GM19467 (cell line): Measurements from ENCODE around the gene IL1RAPL1.
A peak's percentile ranks its signal among the peaks of the same experiment; 100 is the strongest.
"Not testable (repeated sequence)": the region's sequence is repeated elsewhere in the genome, so short reads cannot be mapped to it uniquely, and the experiment has no call there.

Source experiments
- ATAC-seq: cut with Tn5 transposase; IDR thresholded peaks from one replicate; pipeline ENCODE4 v1.9.1; 2021; ENCODE audit warnings: mild to moderate bottlenecking, moderate library complexity; ENCODE audit not compliant: unreplicated experiment

IL1RAPL1 gene

DNA sequence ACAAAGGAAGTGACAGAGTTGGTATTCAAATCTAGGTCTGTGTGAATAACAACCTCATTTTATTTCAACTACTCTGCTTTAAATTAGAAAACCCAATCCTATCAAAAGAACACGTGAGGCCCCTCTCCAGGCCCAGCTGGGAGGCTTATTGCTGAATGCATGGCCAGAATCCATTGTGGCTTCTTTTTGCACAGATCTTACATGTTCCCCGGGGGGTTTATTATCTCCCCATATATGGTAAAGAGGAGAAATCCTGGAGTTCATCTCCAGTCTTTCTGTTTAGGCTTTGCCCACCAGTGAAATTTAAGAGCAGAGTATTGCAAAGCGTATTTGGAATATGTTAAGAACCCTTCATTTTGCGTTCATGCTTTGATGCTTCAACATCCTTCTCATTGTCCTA lies 655.6 kb downstream of the IL1RAPL1 start:
- ATAC-seq: no peak

DNA sequence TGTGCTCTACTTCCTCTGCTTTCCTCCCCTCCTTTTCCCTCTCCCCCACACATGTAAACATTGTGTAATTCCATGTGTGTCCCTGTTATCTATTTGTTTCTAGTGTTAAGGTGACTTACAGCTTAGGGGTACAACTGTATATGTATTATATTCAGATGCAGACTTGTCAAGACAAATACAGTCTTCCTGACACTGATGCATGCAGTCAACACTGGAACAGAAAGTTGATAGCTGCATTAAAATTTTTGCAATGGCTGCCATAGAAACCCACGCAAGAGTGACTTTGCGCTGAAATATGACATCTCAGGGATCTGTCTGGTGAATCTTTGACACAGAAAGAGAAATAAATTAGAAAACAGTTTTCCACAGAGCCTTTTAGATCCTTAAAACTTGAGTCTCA lies 656.7 kb downstream of the IL1RAPL1 start:
- no peak for ATAC-seq

GRCh38 chrX:29254515-29254914 lies 667.3 kb downstream of the IL1RAPL1 start:
- ATAC-seq: no peak

GRCh38 chrX:29257521-29257920 lies 670.3 kb downstream of the IL1RAPL1 start:
- ATAC-seq: no peak

- ATAC-seq: no peak
Observed at GRCh38 chrX:29269390-29269789, 682.1 kb downstream of the IL1RAPL1 start.

GRCh38 chrX:29274517-29274916 lies 687.3 kb downstream of the IL1RAPL1 start:
- ATAC-seq: no peak

DNA sequence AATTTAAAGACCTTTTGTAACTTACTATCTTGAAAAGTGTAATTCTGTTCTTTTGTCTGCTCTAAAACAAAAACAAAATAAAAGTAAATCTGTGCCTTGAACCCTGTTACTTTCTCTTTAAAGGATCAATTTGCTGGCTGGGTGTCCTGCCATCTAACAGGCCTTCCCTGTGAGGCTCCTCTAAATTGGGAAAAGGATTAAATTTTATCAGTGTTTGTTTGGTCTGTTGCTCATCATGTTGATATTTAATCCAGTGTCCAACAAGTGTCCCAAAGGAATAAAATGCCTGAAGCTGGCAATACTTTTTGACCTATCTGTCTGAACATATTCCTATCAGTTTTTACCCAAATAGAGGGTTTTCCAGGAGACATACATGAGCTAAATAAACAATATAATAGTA lies 688.7 kb downstream of the IL1RAPL1 start:
- no peak for ATAC-seq

GRCh38 chrX:29281078-29281742 lies 694.0 kb downstream of the IL1RAPL1 start:
- no peak for ATAC-seq

GRCh38 chrX:29285664-29286063 lies 698.4 kb downstream of the IL1RAPL1 start:
- no peak for ATAC-seq

- ATAC-seq: no peak
Observed at GRCh38 chrX:29295987-29296680, 708.9 kb downstream of the IL1RAPL1 start.

- no peak for ATAC-seq
Observed at GRCh38 chrX:29297171-29297800, 710.0 kb downstream of the IL1RAPL1 start.

GRCh38 chrX:29299684-29300083 lies 712.4 kb downstream of the IL1RAPL1 start:
- ATAC-seq: no peak

GRCh38 chrX:29308726-29309125 lies 721.5 kb downstream of the IL1RAPL1 start:
- ATAC-seq: no peak

- no peak for ATAC-seq
Observed at GRCh38 chrX:29315931-29316330, 728.7 kb downstream of the IL1RAPL1 start.

DNA sequence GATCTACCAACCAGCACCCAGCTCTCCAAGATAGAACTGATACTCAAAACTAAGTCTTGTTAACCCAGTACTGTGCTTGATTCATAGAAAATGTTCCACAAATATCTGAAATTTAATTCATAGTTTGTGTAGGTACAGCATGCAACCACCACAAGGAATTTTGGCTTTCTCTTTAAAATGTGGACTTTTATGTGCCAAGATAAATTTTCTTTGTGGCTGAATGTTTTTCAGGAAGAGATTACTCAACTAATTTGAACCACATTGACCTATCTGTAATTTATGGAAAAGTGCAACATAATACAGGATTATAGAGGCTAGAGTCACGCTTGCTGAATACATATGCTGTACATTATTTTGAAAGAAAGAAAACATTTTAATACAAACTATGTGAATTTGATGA lies 730.8 kb downstream of the IL1RAPL1 start:
- ATAC-seq: no peak

DNA sequence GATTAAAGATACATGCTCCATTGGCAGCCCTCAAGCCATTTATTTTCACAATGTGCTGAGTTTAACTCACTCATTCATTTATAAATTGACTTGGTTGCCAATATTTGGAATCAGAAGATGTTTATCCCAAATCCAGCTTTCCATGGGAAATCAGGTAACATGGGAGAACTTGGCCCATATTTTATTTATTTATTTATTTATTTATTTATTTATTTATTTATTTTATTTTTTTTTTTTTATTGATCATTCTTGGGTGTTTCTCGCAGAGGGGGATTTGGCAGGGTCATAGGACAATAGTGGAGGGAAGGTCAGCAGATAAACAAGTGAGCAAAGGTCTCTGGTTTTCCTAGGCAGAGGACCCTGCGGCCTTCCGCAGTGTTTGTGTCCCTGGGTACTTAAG lies 745.2 kb downstream of the IL1RAPL1 start:
- not testable (repeated sequence) for ATAC-seq

DNA sequence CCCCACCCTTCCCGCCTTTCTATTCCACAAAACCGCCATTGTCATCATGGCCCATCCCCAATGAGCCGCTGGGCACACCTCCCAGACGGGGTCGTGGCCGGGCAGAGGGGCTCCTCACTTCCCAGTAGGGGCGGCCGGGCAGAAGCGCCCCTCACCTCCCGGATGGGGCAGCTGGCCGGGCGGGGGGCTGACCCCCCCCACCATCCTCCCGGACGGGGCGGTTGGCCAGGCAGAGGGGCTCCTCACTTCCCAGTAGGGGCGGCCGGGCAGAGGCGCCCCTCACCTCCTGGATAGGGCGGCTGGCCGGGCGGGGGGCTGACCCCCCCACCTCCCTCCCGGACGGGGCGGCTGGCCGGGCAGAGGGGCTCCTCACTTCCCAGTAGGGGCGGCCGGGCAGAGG lies 745.8 kb downstream of the IL1RAPL1 start:
- ATAC-seq: not testable (repeated sequence)

DNA sequence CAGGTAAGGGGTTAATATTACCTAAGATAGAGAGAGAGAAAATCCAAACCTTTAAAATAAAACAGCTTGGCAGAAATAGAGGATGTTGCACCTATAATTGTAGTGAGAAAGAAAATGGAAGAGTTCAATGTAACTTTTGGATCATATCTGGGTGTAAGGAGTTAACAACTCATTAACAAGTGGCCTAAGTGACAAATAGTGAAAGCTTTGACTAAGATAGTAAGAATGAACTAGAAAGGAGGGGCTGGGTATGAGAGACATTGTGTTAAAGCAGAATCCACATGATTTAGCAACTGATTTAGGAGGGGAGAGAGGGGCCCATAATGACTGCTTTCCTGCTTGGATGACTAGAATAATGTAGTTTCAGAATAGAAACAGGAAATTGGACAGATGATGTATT lies 761.0 kb downstream of the IL1RAPL1 start:
- peak; percentile 77 for ATAC-seq

- ATAC-seq: no peak
Observed at GRCh38 chrX:29359276-29359675, 772.0 kb downstream of the IL1RAPL1 start.

GRCh38 chrX:29374765-29375164 lies 787.5 kb downstream of the IL1RAPL1 start:
- not testable (repeated sequence) for ATAC-seq

DNA sequence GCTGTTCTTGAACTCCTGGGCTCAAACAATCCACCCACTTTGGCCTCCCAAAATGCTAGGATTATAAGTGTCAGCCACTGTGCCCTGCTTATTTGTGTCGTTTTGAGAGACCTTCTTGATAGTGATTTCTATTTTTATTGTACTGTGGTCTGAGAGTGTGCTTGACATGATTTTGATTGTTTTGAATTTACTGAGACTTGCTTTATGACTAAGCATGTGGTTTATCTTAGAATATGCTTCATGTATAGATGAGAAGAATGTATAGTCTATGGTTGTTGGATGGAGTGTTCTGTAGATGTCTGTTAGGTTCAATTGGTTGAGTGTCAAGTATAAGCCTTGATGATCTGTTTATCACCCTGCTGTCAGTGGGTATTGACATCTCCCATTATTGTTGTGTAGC lies 789.3 kb downstream of the IL1RAPL1 start:
- ATAC-seq: no peak

GRCh38 chrX:29382811-29383210 lies 795.6 kb downstream of the IL1RAPL1 start:
- no peak for ATAC-seq
